ENCODE data around the gene WDR20.
"Not testable (repeated sequence)": the region's sequence is repeated elsewhere in the genome, so short reads cannot be mapped to it uniquely, and the experiment has no call there.

Gene WDR20

DNA sequence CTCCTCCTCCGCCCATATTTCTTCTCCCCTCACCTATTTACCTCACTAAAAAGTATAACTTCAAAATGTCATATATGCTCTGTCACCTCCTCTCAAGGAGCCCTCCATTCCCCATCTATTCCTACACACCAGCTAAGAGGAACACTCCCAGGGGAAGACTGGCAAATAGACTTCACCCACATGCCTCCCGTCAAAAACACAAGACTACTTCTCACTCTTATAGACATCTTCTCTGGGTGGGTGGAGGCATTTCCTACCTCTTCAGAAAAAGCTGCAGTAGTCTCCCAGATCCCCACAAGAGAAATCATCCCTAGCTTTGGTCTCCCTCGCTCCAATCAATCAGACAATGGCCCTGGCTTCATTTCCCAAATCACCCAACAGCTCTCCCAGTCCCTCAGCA lies 99.1 kb downstream of the WDR20 start:
- no peak for DNase-seq (ENCODE audit: low spot score)

DNA sequence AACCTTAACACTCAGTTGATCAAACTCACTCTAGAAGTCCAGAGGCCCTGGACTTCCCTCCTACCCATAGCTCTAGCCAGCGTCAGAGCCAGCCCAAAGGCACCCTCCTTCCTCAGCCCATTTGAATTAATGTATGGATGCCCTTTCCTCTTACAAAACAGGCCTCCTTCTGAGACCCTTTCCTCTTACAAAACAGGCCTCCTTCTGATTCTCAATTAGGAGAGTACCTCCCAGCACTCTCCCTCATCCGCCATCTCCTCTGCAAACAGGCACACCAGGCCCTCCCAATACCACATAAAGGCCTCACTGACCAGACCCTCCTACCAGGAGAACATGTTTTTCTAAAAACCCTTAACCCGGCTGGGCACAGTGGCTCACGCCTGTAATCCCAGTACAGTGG lies 99.5 kb downstream of the WDR20 start:
- no peak for DNase-seq (ENCODE audit: low spot score)

DNA sequence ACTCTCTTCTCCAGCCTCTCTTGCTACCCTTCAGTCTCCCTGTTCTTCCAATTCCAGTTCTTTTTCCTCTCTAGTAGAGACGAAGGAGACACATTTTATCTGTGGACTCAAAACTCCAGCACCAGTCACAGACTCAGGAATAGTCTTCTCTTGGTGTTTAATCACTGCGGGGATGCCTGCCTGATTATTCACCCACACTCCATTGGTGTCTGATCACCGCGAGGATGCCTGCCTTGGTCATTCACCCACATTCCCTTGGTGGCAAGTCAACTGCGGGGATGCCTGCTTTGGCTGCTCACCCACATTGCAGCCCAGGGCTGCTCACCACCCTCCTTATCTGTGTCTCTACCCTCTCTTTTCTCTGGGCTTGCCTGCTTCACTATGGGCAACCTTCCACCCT lies 100.8 kb downstream of the WDR20 start:
- not testable (repeated sequence) for DNase-seq (ENCODE audit: low spot score)

DNA sequence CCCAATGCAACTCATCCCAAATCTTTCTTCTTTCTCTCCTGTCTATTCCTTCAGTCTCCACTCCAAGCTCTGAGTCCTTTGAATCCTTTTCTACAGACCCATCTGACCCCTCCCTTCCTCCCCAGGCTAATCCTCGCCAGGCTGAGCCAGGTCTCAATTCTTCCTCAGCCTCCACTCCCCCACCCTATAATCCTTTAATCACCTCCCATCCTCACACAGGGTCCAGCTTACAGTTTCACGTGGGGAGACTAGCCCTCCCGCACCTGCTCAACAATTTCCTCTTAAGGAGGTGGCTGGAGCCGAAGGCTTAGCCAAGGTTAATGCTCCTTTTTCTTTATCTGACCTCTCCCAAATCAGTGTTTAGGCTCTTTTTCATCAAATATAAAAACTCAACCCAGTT lies 101.5 kb downstream of the WDR20 start:
- no peak for DNase-seq (ENCODE audit: low spot score)

DNA sequence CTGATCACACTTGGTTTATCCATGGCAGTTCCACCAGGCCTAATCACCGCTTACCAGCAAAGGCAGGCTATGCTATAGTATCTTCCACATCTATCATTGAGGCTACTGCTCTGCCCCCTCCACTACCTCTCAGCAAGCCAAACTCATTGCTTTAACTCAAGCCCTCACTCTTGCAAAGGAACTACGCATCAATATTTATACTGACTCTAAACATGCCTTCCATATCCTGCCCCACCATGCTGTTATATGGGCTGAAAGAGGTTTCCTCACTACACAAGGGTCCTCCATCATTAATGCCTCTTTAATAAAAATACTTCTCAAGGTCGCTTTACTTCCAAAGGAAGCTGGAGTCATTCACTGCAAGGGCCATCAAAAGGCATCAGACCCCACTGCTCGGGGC lies 104.1 kb downstream of the WDR20 start:
- DNase-seq (ENCODE audit: low spot score), result not testable (repeated sequence)

DNA sequence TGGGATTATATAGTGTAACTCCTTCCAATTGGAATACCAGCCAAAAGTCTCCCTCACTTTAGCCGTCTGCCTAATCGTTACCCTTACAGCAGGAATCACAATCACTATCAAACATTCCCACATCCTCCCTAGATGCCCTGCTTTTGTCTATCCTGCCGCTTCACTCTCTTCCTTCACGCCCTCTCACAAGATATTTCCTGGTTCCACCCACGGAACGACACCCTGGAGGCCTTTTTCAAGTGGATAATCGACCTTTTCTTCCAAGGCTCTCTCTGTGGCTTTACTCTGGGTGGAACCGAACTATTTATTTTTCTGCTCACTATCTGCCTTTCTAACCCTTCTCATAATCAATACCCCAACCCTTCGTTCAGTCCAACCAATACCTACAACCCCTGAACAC lies 106.4 kb downstream of the WDR20 start:
- no peak for DNase-seq (ENCODE audit: low spot score)

DNA sequence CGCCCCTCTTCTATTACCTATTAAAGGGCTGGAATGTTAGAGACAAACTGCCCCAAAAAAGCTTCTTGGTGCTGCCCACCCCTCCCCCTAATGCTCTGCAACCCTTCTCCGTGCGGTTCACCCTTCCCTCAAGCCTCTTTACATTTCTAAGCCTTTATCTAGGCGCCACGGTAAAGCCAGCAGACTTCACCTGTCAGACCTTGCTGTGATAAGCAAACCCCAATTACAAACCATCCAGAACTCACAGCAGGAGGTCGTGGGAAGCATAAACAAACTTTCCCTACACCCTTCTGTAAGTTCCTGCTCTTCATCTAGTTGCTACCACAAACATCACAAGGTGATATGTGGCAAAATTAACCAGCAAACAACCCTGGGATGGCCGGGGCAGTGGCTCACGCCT lies 108.4 kb downstream of the WDR20 start:
- DNase-seq (ENCODE audit: low spot score), result no peak

DNA sequence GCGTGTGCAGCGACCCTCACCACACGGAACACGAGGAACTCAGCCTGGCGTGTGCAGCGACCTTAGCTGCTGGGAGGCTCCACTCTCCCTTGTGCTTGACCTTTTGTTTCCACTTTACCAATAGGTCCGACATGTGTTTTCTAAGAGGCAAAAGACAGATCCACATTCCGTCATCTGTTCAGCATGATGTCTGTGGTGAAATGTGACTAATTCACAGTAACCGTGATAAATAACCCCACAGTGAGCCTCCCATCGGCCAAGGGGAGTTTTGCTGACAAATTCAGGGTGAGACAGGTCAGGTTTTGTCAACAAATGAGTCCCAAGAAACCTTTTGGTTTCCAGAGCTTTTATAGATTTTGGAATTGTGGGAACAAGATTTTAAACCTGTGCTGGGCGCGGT lies 109.3 kb downstream of the WDR20 start:
- no peak for DNase-seq (ENCODE audit: low spot score)

DNA sequence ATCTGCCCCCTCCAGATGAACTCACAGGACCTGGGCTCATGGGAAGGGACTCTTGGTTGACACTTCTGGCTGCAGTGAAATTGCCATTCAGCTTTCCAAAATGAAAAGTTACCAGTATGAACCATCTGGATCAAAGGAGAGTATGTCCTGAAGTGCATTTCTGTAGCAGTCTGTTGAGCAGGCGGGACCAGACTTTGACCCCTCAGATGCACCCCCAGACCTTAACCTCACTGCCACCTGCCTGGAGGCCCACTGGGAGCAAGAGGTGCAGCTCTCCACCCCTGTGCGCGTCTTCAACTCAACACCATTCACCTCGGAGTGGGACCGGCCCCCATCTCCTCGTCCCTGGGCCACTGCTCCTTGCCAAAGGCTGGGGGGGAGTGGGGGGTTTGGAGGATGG lies 110.3 kb downstream of the WDR20 start:
- DNase-seq (ENCODE audit: low spot score), result no peak

DNA sequence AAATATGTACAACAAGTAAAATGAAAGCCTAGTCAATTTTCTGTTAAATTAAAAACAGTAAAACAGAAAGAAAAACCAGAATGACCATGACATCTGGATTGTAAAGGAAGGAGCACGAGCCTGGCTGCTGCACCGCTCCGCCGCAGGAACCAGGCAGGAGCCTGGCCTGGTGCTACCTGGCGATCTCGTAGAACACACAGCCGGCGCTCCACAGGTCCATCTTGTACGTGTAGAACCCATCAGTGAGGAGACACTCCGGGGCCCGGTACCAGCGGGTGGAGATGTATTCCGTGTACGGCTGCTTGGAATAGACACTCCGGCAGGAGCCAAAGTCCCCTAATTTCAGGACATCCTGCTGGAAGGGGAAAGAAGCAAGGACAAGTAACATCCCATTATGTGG lies 110.9 kb downstream of the WDR20 start:
- no peak for DNase-seq (ENCODE audit: low spot score)

DNA sequence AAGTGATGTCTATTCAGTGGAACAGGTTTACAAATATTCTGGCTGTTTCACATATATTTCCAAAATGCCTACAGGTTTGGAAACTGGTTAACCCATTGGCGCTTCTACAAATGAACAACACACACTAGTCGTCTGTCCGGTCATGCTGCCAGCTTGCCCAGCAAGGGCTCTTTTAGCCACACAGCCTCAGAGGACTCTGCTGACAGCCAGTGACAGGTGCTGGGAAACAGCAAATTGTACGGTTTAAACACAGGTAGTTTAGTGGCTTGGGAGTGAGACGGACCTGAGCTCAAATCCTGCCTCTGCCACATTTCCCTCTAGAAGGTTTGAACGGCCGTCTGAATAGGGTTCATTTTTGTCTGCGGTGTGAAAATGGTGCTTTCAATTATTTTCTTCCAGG lies 111.5 kb downstream of the WDR20 start:
- DNase-seq (ENCODE audit: low spot score), result no peak

DNA sequence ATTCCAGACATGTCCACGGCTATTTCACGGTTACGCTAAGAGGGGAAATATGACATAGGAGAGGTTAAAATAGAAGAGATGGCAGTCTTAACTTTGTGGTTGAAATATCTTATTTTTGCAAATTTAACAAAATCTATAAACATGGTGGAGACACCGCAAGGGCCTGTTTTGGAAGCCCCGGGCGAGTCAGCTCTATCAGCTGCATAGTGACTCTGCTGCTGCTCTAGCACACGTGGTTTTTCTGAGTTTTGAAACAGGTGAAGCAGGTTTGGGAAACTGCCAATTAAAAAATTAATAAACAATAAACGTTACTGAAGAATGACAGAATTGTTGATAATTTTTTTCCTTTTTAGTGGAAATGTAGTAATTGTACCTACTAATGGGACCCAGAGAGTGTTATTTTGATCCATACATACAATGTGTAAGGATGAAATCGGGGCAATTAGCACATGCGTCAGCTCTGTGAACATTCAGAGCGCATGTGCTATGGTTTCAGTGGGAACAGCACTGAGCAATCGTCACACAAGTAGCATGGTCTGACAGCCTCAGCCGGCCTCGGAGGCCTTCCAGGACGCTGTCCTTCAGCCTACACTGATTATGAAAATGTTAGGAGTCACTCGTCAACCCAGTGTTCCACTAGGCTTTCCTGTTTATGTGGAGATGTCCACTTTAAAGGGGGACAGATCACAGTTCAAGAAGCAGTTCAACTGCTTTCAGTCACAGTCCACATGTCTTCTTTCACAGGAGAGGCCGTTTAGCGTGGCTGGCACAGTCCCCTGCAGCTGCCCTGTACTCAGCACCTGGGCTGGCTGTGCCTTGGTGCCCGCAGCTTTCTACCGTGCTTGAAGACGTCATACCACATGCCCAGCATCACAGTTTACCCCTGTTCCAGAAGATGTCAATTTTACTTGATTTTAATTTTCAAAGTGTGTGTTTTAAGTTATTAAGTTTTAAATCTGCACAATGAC lies 113.4 kb downstream of the WDR20 start:
- no peak for DNase-seq (ENCODE audit: low spot score)

DNA sequence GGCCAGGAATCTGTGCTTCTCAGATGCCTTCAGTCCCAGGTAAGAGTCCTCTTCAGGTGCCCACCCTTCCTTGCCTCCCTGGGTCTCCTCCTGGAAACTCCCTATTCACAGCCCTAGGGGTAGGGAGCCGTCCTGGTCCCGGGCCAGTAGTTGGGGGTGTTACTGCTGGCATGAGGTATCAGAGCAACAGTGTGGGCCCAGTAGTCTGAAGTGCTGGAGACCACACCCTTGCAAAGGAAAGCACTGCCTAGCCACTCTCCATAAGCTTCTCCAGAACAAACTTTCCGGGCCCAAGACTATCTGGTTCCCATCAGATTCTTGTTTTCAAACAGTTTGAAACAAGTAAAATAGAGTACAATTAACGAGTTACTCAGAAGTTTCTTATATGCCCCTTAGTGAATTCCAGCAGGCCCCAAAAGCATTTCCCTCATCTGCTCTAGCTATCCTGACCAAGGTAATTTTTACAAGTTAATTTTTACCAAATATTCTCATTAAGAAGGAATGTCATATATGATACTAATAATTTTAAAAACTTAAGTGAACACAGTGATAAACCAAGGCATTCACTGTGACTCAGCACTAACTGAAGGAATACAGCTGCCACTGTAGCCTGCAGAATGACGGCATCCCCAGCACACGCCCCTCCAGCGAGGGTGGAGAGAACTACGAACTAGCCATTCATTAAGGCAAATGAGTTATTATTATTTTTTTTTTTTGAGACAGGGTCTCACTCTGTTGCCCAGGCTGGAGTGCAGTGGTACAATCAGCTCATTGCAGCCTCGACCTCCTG lies 115.9 kb downstream of the WDR20 start:
- DNase-seq (ENCODE audit: low spot score), result no peak

DNA sequence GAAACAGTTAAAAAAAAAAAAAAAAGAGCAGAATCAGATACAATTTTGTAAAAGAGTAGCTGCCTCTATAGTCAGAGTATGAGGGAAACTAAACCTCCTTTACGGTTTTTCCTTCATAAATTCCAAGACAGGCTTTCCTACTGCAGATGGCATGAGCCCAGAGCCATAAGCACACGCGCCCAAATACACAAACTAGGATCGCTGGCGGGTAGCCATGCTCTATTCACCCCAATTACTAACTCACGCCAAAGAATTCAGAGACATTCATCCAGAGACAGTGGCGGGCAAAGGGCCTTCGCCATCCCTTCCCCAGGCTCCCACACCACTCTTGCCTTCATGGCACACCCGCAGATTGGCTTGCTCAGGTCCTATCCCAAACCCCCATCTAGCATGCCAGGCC lies 117.0 kb downstream of the WDR20 start:
- no peak for DNase-seq (ENCODE audit: low spot score)

DNA sequence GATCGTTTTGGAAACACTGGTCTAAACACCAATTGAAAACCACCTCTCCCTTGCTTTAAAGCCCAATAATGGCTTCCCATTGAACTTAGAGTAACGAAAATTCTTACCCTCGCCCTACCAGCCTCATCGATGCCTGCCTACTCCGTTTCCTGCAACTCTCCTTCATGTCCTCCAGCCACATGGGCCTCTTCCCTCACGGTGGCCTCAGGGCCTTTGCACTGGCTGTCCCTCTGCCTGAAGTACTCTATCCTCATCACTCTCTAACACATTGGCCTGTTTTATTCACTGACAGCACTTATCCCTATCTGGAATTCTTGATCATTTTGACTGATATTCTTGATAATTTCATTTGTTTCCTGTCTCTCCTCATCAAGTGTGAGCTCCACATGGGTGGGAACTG lies 118.4 kb downstream of the WDR20 start:
- no peak for DNase-seq (ENCODE audit: low spot score)

Measured in activated CD4-positive, alpha-beta T cell treated with anti-CD3 and anti-CD28 coated beads, Interleukin-2, Interleukin-4, amounts not matched to agents 100 ng/mL and 50 ng/mL, durations not matched to agents 16 hours and 8 hours (primary cell).